GM12878 (cell line): ENCODE results near the gene ANKRD36C. TPM values are rescaled to one million over a fixed set of nuclear protein-coding genes. Genes with fewer than 3 reads are reported as not detected.
A peak's percentile ranks its signal among the peaks of the same experiment; 100 is the strongest.
"Not testable (repeated sequence)": the region's sequence is repeated elsewhere in the genome, so short reads cannot be mapped to it uniquely, and the experiment has no call there.

Source experiments
- ATAC-seq: fragments of 200-7000 bp; cut with Tn5 transposase; 3 replicates; pipeline ENCODE4 v1.9.1; 2020; ENCODE audit warnings: mild to moderate bottlenecking, moderate library complexity
- BruUV-seq: library from RNA; stranded (reverse); fragments of 400-500 nt; replicated peaks from 2 replicates; lab custom pipeline; 2021; lab: Mats Ljungman, UMichigan
- CTCF ChIA-PET: fragments of 300-600 bp; sonication (Branson Sonifier 250); formaldehyde crosslinking; extraction: SDS; loops from one replicate; lab custom pipeline; 2021; ENCODE audit warnings: inconsistent platforms; lab: Yijun Ruan, JAX
- POLR2A ChIA-PET: fragments of 350-600 bp; formaldehyde crosslinking; extraction: SDS; loops from one replicate; lab custom pipeline; 2021; ENCODE audit warnings: inconsistent platforms; lab: Charles Lee
- RAD21 ChIA-PET: fragments of 300-600 bp; sonication (Branson Sonifier 250); formaldehyde crosslinking; loops from one replicate; lab custom pipeline; 2023; ENCODE audit warnings: antibody characterized with exemption; ENCODE audit not compliant: unreplicated experiment; lab: Charles Lee
- SMC1A ChIA-PET: fragments of 300-600 bp; sonication (Branson Sonifier 250); formaldehyde crosslinking; loops from one replicate; lab custom pipeline; 2023; ENCODE audit not compliant: unreplicated experiment, uncharacterized antibody; lab: Charles Lee
- DNase-seq: peaks from one replicate; pipeline ENCODE4 v3.0.0-alpha.2; 2011; ENCODE audit warnings: low read depth, low spot score
- FAIRE-seq: peaks from 3 replicates; lab custom pipeline; 2011; peaks lifted over from hg19 to GRCh38; lab: Jason Lieb, UNC
- H2AFZ ChIP-seq: 2 replicates; pipeline ENCODE4 v1.6.0; 2011; ENCODE audit warnings: low read depth, low read length, control low read depth; ENCODE audit not compliant: control insufficient read depth
- H3K27ac ChIP-seq: 2 replicates; pipeline ENCODE4 v1.5.1; 2011; ENCODE audit warnings: control low read depth; ENCODE audit not compliant: control insufficient read depth, insufficient read depth
- H3K27me3 ChIP-seq, 2 experiments: replicated peaks in 1 of 2; 2 replicates each; pipeline versions ENCODE4 v1.6.0 to v1.6.1; 2011; ENCODE audit warnings: low read length in 1 of 2; ENCODE audit not compliant: control insufficient read depth in 2 of 2, insufficient read depth in 2 of 2
- H3K36me3 ChIP-seq, 2 experiments: 2 replicates each; pipeline ENCODE4 v1.5.1; 2011; ENCODE audit warnings: low read length in 1 of 2; ENCODE audit not compliant: control insufficient read depth in 2 of 2, insufficient read depth in 2 of 2
- H3K4me1 ChIP-seq: 2 replicates; pipeline ENCODE4 v1.6.1; 2011; ENCODE audit warnings: mild to moderate bottlenecking, low read length, moderate library complexity, mixed read lengths; ENCODE audit not compliant: control insufficient read depth, insufficient read depth
- H3K4me2 ChIP-seq: 2 replicates; pipeline ENCODE4 v1.6.0; 2011; ENCODE audit warnings: control low read depth; ENCODE audit not compliant: control insufficient read depth, insufficient read depth
- H3K4me3 ChIP-seq: fragments of 200-600 bp; sonication (generic); 2 replicates; pipeline ENCODE4 v1.5.1; 2016
- H3K79me2 ChIP-seq: 2 replicates; pipeline ENCODE4 v1.6.0; 2011; ENCODE audit warnings: low read length; ENCODE audit not compliant: control insufficient read depth, insufficient read depth
- H3K9ac ChIP-seq: 2 replicates; pipeline ENCODE4 v1.8.0; 2011; ENCODE audit warnings: low read length, control low read depth, mixed read lengths; ENCODE audit not compliant: control insufficient read depth, insufficient read depth
- H3K9me3 ChIP-seq: replicated peaks from 3 replicates; pipeline ENCODE4 v1.5.1; 2011; ENCODE audit warnings: mild to moderate bottlenecking, low read length; ENCODE audit not compliant: control insufficient read depth, insufficient read depth
- H4K20me1 ChIP-seq: 2 replicates; pipeline ENCODE4 v1.6.0; 2011; ENCODE audit not compliant: control insufficient read depth, insufficient read depth
- WGBS: methylation state at CpG from one replicate; pipeline ENCODE4 v1.1.6; 2016; ENCODE audit warnings: low lambda C conversion rate; ENCODE audit not compliant: insufficient replicate concordance, insufficient coverage; ENCODE audit errors: missing lambda C conversion rate; 5-methylcytosine and 5-hydroxymethylcytosine counted together
- in situ Hi-C: fragments of 300-500 bp; cut with MboI; formaldehyde crosslinking; loops from 9 replicates; pipeline ENCODE4 v1.14.3; 2018; ENCODE audit warnings: mixed read lengths
- intact Hi-C: fragments of 100-400 bp; cut with micrococcal nuclease; formaldehyde crosslinking; loops from one replicate; pipeline ENCODE4 v1.14.2; 2022; ENCODE audit not compliant: unreplicated experiment
- polyA plus RNA-seq, 11 experiments: library from polyadenylated mRNA; depleted of rRNA in 4 of 11; unstranded in 6 of 11; stranded (reverse) in 5 of 11; fragments of >200 nt; fragmentation: Nextera tagmentation in 4 of 11; fragmentation: Illumina TruSeq in 1 of 11; extraction: Ambion mirVana in 4 of 11; extraction: Trizol in 1 of 11; gene quantifications; 1 replicate in 1 of 11; 2 replicates in 10 of 11; pipeline versions ENCODE4 v1.2.1 to v1.2.3, GENCODE V29; 2011 to 2016; ENCODE audit warnings: inconsistent platforms in 2 of 11, missing spikeins in 2 of 11, low read depth in 1 of 11
- total RNA-seq, 4 experiments: library from RNA; depleted of rRNA in 3 of 4; stranded (reverse); fragments of >200 nt in 3 of 4; fragmentation: Illumina TruSeq in 1 of 4; extraction: Trizol in 1 of 4; gene quantifications; 2 replicates each; pipeline versions ENCODE4 v1.2.1 to v1.2.3, GENCODE V29; 2013 to 2021

The ANKRD36C gene
- total and polyA plus RNA-seq, 10 of the 15 experiments (the other 5 are each of a cell fraction or from before 2014, with no cell fraction given), result 3.2 to 39.8 (median 19.5) TPM

GRCh38 chr2:96034792-96035191, 43.2 kb upstream of the ANKRD36C start, which contains the start of gene GPAT2:
Gene GPAT2 (minus strand): TSS chr2:96034916. CDS start chr2:96032359, 2,557 bp downstream.
- POLR2A ChIA-PET, H3K9ac ChIP-seq, H3K36me3 ChIP-seq, SMC1A ChIA-PET, H3K27ac ChIP-seq, H3K4me3 ChIP-seq, intact Hi-C loops, DNase-seq, H2AFZ ChIP-seq, H3K79me2 ChIP-seq, FAIRE-seq, in situ Hi-C loops, H3K9me3 ChIP-seq, RAD21 ChIA-PET, H3K4me2 ChIP-seq, H3K4me1 ChIP-seq, H3K27me3 ChIP-seq, H4K20me1 ChIP-seq, ATAC-seq, BruUV-seq, CTCF ChIA-PET: not testable (repeated sequence)
- WGBS, result no CpG with 5 or more reads among the region's 34 CpGs

GRCh38 chr2:96033997-96034396, 42.4 kb upstream of the ANKRD36C start:
- H3K27ac ChIP-seq, H3K4me1 ChIP-seq, H3K9me3 ChIP-seq, RAD21 ChIA-PET, SMC1A ChIA-PET, POLR2A ChIA-PET, DNase-seq, H4K20me1 ChIP-seq, in situ Hi-C loops, FAIRE-seq, BruUV-seq, intact Hi-C loops, H3K4me2 ChIP-seq, H2AFZ ChIP-seq, CTCF ChIA-PET, H3K9ac ChIP-seq, H3K36me3 ChIP-seq, H3K79me2 ChIP-seq, H3K4me3 ChIP-seq, H3K27me3 ChIP-seq: not testable (repeated sequence)
- no CpG with 5 or more reads among the region's 9 CpGs for WGBS
- ATAC-seq, result peak; percentile 47; the same call in 2 of the 3 replicates

- H3K4me2 ChIP-seq, H3K9ac ChIP-seq, H2AFZ ChIP-seq, BruUV-seq, H3K4me1 ChIP-seq, CTCF ChIA-PET, H3K79me2 ChIP-seq, H4K20me1 ChIP-seq, FAIRE-seq, H3K4me3 ChIP-seq, H3K27me3 ChIP-seq, intact Hi-C loops, ATAC-seq, DNase-seq, H3K9me3 ChIP-seq, POLR2A ChIA-PET, RAD21 ChIA-PET, H3K36me3 ChIP-seq, SMC1A ChIA-PET, in situ Hi-C loops, H3K27ac ChIP-seq: not testable (repeated sequence)
- WGBS, result no CpG with 5 or more reads among the region's 16 CpGs
Observed at GRCh38 chr2:96027725-96028325, 36.2 kb upstream of the ANKRD36C start.

GRCh38 chr2:96025755-96026154, 34.1 kb upstream of the ANKRD36C start:
- BruUV-seq, H3K4me2 ChIP-seq, FAIRE-seq, H4K20me1 ChIP-seq, CTCF ChIA-PET, H3K27ac ChIP-seq, H3K4me1 ChIP-seq, H3K4me3 ChIP-seq, DNase-seq, ATAC-seq, H3K36me3 ChIP-seq, H3K79me2 ChIP-seq, H3K9ac ChIP-seq, intact Hi-C loops, H2AFZ ChIP-seq, SMC1A ChIA-PET, H3K27me3 ChIP-seq, H3K9me3 ChIP-seq, in situ Hi-C loops, POLR2A ChIA-PET: not testable (repeated sequence)
- 36% methylated on average over 5 of the region's 6 CpGs for WGBS
- RAD21 ChIA-PET, result interaction anchor here (1.2 to 1.7 kb wide), 2 partner anchors 112 to 149 kb away, joined by 3 to 5 read pairs; no protein-coding TSS in a partner anchor
